Rectal smooth muscle tissue (tissue), 1 donor: ENCODE results near the gene PDE4DIP.
"Not testable (repeated sequence)": the region's sequence is repeated elsewhere in the genome, so short reads cannot be mapped to it uniquely, and the experiment has no call there.

Source experiments
- H3K27ac ChIP-seq: one replicate; pipeline ENCODE4 v1.7.0; 2013; ENCODE audit warnings: low read depth, low read length, inconsistent platforms
- H3K27me3 ChIP-seq: one replicate; pipeline ENCODE4 v1.7.0; 2013; ENCODE audit warnings: low read length; ENCODE audit not compliant: control insufficient read depth, insufficient read depth
- H3K36me3 ChIP-seq: one replicate; pipeline ENCODE4 v1.7.0; 2013; ENCODE audit warnings: low read length; ENCODE audit not compliant: control insufficient read depth, insufficient read depth
- H3K4me1 ChIP-seq: one replicate; pipeline ENCODE4 v1.7.0; 2013; ENCODE audit warnings: low read length; ENCODE audit not compliant: control insufficient read depth, insufficient read depth
- H3K4me3 ChIP-seq: one replicate; pipeline ENCODE4 v1.7.0; 2013; ENCODE audit warnings: low read length
- H3K9ac ChIP-seq: one replicate; pipeline ENCODE4 v1.7.0; 2013; ENCODE audit warnings: low read length

Gene PDE4DIP

GRCh38 chr1:148844220-148844619 is at the start of gene PDE4DIP:
Gene PDE4DIP (plus strand): TSS chr1:148844428. CDS start chr1:148844775, 347 bp downstream.
- not testable (repeated sequence) for H3K4me1 ChIP-seq, H3K9ac ChIP-seq, H3K27me3 ChIP-seq, H3K4me3 ChIP-seq, H3K36me3 ChIP-seq, H3K27ac ChIP-seq

DNA sequence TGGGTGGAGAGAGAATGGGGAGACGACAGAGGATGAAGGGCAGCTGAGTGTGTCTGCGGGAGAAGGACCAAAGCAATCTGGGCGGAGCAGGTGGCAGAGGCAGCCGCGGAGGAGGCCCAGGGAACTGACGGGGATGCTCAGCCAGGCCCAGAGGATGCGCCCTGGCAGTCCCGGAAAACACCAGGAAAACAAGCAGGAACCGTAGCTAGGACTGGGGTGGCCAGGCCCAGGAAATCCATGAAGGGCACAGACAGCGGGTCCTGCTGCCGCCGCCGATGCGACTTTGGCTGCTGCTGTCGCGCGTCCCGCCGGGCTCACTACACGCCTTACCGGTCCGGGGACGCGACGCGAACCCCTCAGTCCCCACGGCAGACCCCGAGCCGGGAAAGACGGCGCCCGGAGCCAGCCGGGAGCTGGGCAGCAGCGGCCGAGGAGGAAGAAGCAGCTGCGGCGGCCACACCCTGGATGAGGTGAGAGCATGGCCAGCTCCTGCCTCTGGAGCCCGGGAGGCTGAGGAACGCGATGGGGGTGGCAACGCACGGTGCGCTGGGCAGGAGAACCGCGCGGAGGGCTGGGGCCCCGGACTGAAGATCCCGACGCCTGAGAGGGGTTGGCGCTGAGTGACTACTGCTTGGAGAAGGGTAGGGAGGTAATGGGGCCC is 35.8 kb upstream of the PDE4DIP start:
- H3K4me3 ChIP-seq, H3K9ac ChIP-seq, H3K27ac ChIP-seq, H3K36me3 ChIP-seq, H3K27me3 ChIP-seq, H3K4me1 ChIP-seq: not testable (repeated sequence)

- not testable (repeated sequence) for H3K27me3 ChIP-seq, H3K4me1 ChIP-seq, H3K4me3 ChIP-seq, H3K9ac ChIP-seq, H3K27ac ChIP-seq, H3K36me3 ChIP-seq
Observed at GRCh38 chr1:148808929-148809283, 35.3 kb upstream of the PDE4DIP start.

DNA sequence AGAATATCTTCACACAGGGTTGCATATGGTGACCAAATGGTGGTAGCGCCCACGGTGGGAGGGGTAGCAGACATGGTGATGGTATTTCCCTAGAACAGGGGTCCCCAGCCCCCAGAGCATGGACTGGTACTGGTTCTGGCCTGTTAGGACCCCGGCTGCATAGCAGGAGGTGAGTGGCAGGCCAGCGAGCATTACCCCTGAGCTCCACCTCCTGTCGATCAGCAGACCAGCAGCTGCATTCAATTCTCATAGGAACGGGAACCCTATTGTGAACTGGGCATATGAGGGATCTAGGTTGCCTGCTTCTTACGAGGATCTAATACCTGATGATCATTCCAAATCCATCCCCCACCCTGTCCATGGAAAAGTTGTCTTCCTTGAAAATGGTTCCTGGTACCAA is 22.0 kb upstream of the PDE4DIP start:
- H3K4me3 ChIP-seq, H3K9ac ChIP-seq, H3K36me3 ChIP-seq, H3K27me3 ChIP-seq, H3K27ac ChIP-seq, H3K4me1 ChIP-seq: not testable (repeated sequence)

DNA sequence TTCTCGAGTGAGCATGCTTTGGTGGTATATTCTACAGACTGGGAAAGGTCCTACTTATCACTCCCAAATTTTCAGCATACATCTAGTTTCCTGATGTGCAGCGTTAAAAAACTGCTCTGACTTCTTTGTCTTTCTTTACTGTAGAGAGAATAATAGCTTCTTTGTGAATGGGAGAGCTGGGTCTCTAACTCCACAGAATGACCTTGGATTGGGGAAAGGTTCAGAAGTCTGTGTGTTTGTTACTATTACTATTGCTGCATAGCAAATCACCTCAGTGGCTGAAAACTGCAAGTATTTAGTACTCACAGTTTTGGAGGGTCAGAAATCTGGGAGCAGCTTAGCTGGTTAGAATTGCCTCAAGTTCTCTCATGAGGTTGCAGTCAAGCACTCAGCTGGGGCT is 20.4 kb upstream of the PDE4DIP start:
- H3K36me3 ChIP-seq, H3K9ac ChIP-seq: not testable (repeated sequence)

DNA sequence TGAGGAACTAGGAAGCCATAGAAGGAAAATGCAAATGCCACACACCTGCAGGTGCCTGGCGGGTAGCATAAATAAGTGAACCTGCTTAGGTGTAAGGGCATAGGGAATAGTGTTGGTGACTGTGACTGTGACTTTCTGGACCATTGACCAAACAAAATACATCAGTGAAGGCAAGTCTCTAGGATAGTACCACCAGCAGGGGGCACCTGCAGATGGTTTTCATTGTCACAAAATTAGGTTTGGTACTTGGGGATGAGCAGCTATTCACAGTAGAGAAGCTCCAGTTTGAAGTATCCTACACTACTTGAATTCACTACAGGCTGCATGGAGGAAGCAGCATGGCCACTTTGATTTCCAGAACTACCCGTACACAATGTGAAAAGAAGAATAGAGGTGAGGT is 19.2 kb upstream of the PDE4DIP start:
- H3K4me1 ChIP-seq, H3K27ac ChIP-seq, H3K9ac ChIP-seq, H3K27me3 ChIP-seq, H3K4me3 ChIP-seq, H3K36me3 ChIP-seq: not testable (repeated sequence)

More for the DNA sequence above, 20.4 kb upstream of the PDE4DIP start:
- H3K4me3 ChIP-seq, H3K4me1 ChIP-seq, H3K27ac ChIP-seq, H3K27me3 ChIP-seq: not testable (repeated sequence)

GRCh38 chr1:148828531-148828930 is 15.7 kb upstream of the PDE4DIP start:
- not testable (repeated sequence) for H3K4me3 ChIP-seq, H3K27me3 ChIP-seq, H3K27ac ChIP-seq, H3K4me1 ChIP-seq, H3K36me3 ChIP-seq, H3K9ac ChIP-seq

GRCh38 chr1:148828962-148829361 is 15.3 kb upstream of the PDE4DIP start:
- not testable (repeated sequence) for H3K27ac ChIP-seq, H3K4me1 ChIP-seq, H3K27me3 ChIP-seq, H3K4me3 ChIP-seq, H3K36me3 ChIP-seq, H3K9ac ChIP-seq

DNA sequence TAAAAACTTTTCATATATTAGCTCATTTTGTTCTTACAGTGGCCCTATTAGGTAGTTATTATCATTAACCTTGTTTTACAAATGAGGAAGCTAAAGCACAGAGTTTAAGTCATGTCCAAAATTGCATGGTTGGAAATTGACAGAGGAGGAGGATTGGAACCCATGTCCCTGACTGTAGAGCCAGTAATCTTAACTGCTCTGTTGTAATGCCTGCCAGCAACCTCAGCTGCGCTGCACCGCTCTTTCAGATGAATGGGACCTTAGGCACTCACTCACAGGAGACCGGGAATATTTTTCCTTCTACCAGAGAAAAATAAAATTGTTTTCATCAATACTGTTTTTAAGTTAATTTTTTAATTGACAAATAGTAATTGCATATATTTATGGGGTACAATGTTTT is 14.9 kb upstream of the PDE4DIP start:
- not testable (repeated sequence) for H3K27me3 ChIP-seq, H3K9ac ChIP-seq, H3K4me1 ChIP-seq, H3K4me3 ChIP-seq, H3K27ac ChIP-seq, H3K36me3 ChIP-seq

- not testable (repeated sequence) for H3K27me3 ChIP-seq, H3K9ac ChIP-seq, H3K4me1 ChIP-seq, H3K4me3 ChIP-seq, H3K27ac ChIP-seq, H3K36me3 ChIP-seq
Observed at GRCh38 chr1:148841262-148841661, 3.0 kb upstream of the PDE4DIP start.

DNA sequence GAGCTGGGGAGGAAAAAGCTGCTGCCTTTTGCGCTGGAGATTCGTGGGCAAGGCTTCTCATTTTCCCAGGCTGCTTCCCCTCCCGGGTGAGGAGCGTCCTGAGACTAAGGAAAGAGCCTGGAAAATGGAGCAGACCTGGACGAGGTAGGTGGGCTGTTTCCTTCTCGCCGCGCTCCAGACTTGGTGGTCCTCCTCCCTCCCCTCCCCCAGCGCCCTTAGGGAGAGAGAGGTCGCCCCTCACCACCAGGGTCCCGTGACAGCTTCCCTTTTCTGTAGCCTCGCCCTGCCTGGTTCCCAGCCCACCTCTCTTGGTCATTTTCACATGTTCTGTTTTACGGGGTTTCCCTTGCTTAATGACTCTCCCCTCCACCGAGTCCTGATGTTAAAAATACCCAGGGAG is 423 bp downstream of the PDE4DIP start:
- H3K4me1 ChIP-seq, H3K27me3 ChIP-seq, H3K27ac ChIP-seq, H3K36me3 ChIP-seq, H3K4me3 ChIP-seq, H3K9ac ChIP-seq: not testable (repeated sequence)

GRCh38 chr1:148845068-148845467 is 840 bp downstream of the PDE4DIP start:
- not testable (repeated sequence) for H3K4me3 ChIP-seq, H3K36me3 ChIP-seq, H3K9ac ChIP-seq, H3K4me1 ChIP-seq, H3K27ac ChIP-seq, H3K27me3 ChIP-seq

DNA sequence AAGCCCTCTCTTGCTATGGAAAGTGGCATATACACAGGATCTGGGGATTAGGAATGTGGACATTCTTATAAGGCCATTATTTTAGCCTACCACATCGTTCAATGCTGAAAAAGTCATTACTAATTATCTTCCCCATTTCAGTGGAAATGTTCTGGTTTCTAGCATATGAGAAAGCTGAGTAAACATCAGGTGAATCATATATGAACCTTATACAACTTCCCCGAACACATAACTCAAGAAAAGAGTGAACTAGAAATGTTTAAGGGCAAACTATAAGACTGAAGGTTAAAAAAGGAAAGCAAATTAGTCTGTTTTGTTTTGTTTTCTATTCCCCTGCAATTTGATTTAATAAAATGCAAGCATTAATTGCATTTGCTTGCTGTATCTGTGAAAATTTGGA is 6.1 kb downstream of the PDE4DIP start:
- not testable (repeated sequence) for H3K9ac ChIP-seq, H3K36me3 ChIP-seq, H3K27me3 ChIP-seq, H3K4me3 ChIP-seq, H3K4me1 ChIP-seq, H3K27ac ChIP-seq
